ENCODE results near the gene NSMCE3. TPM values are rescaled to one million over a fixed set of nuclear protein-coding genes. Genes with fewer than 3 reads are reported as not detected.

Gene NSMCE3
- polyA plus RNA-seq, 1 donor from 2014 or later = 15.1 TPM

GRCh38 chr15:29259233-29259632, 10.4 kb downstream of the NSMCE3 start:
- H4K20me1 ChIP-seq (ENCODE audit: insufficient read depth) = no peaks in the 10 kb centered on the region
- no peak overlapping the region for H3K4me3 ChIP-seq (ENCODE audit: low read length)
- TF ChIP-seq SMC3 (conservative IDR thresholded peaks at IDR 0.05; ENCODE audit: poor library complexity) = no peak
- no peak for TF ChIP-seq EZH2 (IDR thresholded peaks at IDR 0.05; ENCODE audit: borderline replicate concordance, insufficient read depth, low read length, poor library complexity, severe bottlenecking)
- TF ChIP-seq RAD21 (conservative IDR thresholded peaks at IDR 0.05) = no peak
- no peak for TF ChIP-seq MXI1 (conservative IDR thresholded peaks at IDR 0.05; ENCODE audit: poor library complexity, severe bottlenecking)
- no peak for TF ChIP-seq REST (IDR thresholded peaks at IDR 0.05; ENCODE audit: borderline replicate concordance)
- TF ChIP-seq EP300 (conservative IDR thresholded peaks at IDR 0.05; ENCODE audit: poor library complexity, severe bottlenecking) = no peak
- no peak for TF ChIP-seq TAF1 (IDR thresholded peaks at IDR 0.05; ENCODE audit: low read depth)
- no peak for TF ChIP-seq POLR2AphosphoS5 (IDR thresholded peaks at IDR 0.05)
- TF ChIP-seq CTCF (IDR thresholded peaks at IDR 0.05; ENCODE audit: poor library complexity, severe bottlenecking) = no peak
- H2AFZ ChIP-seq (ENCODE audit: low read depth, low read length) = no peak overlapping the region
- H3K4me2 ChIP-seq (ENCODE audit: low read length) = no peak overlapping the region
- H3K27ac ChIP-seq (ENCODE audit: low read length) = no peak overlapping the region
- no peaks in the 10 kb centered on the region for H3K9me2 ChIP-seq (ENCODE audit: insufficient read depth, low read length)
- no peaks in the 10 kb centered on the region for H3K36me3 ChIP-seq (ENCODE audit: insufficient read depth, low read length)
- H3K79me2 ChIP-seq (replicated peaks; ENCODE audit: insufficient read depth, low read length) = no peaks in the 10 kb centered on the region
- no peaks in the 10 kb centered on the region for H3K9me3 ChIP-seq (ENCODE audit: low read length)
- no peaks in the 10 kb centered on the region for H3K27me3 ChIP-seq (ENCODE audit: insufficient read depth, low read depth, low read length)
- no peak overlapping the region for H3K9ac ChIP-seq (ENCODE audit: low read length)
- H3F3A ChIP-seq (ENCODE audit: insufficient read depth, low read length, poor library complexity, severe bottlenecking) = no peaks in the 10 kb centered on the region

- Histone ChIP-seq H3K79me2 (replicated peaks; ENCODE audit: insufficient read depth, low read length) (no peaks in the 10 kb centered on the region), H3K9ac (ENCODE audit: low read length) (no peak overlapping the region), H3K36me3 (ENCODE audit: insufficient read depth, low read length) (no peaks in the 10 kb centered on the region), H3F3A (ENCODE audit: insufficient read depth, low read length, poor library complexity, severe bottlenecking) (no peaks in the 10 kb centered on the region), H2AFZ (ENCODE audit: low read depth, low read length) (no peak overlapping the region), H4K20me1 (ENCODE audit: insufficient read depth) (no peaks in the 10 kb centered on the region), H3K4me2 (ENCODE audit: low read length) (no peak overlapping the region), H3K4me3 (ENCODE audit: low read length) (no peak overlapping the region), H3K27me3 (ENCODE audit: insufficient read depth, low read depth, low read length) (no peaks in the 10 kb centered on the region), H3K27ac (ENCODE audit: low read length) (no peak overlapping the region), H3K9me3 (ENCODE audit: low read length) (no peaks in the 10 kb centered on the region), H3K9me2 (ENCODE audit: insufficient read depth, low read length) (no peaks in the 10 kb centered on the region)
- TF ChIP-seq TAF1 (IDR thresholded peaks at IDR 0.05; ENCODE audit: low read depth) (no peak), EZH2 (IDR thresholded peaks at IDR 0.05; ENCODE audit: borderline replicate concordance, insufficient read depth, low read length, poor library complexity, severe bottlenecking) (no peak), CTCF (IDR thresholded peaks at IDR 0.05; ENCODE audit: poor library complexity, severe bottlenecking) (no peak), RAD21 (conservative IDR thresholded peaks at IDR 0.05) (no peak), EP300 (conservative IDR thresholded peaks at IDR 0.05; ENCODE audit: poor library complexity, severe bottlenecking) (no peak), POLR2AphosphoS5 (IDR thresholded peaks at IDR 0.05) (no peak), MXI1 (conservative IDR thresholded peaks at IDR 0.05; ENCODE audit: poor library complexity, severe bottlenecking) (no peak), SMC3 (conservative IDR thresholded peaks at IDR 0.05; ENCODE audit: poor library complexity) (no peak), REST (IDR thresholded peaks at IDR 0.05; ENCODE audit: borderline replicate concordance) (no peak)
Measured at GRCh38 chr15:29252234-29252633, 17.4 kb downstream of the NSMCE3 start.
